HFFc6 (cell line): Measurements from ENCODE around the gene KMT5C. TPM values are rescaled to one million over a fixed set of nuclear protein-coding genes. Genes with fewer than 3 reads are reported as not detected.

Experiments
- DNase-seq: peaks from one replicate; pipeline ENCODE4 v3.0.0-alpha.2; 2018
- H3K27ac Mint-ChIP-seq: 2 replicates; pipeline ENCODE4 v1.8.0; 2020; ENCODE audit warnings: mild to moderate bottlenecking, mixed read lengths
- H3K27me3 Mint-ChIP-seq: 2 replicates; pipeline ENCODE4 v1.8.0; 2021; ENCODE audit warnings: mild to moderate bottlenecking, moderate library complexity, mixed read lengths; ENCODE audit not compliant: insufficient read depth
- H3K36me3 Mint-ChIP-seq: 2 replicates; pipeline ENCODE4 v1.8.0; 2021; ENCODE audit warnings: low read depth, mixed read lengths
- H3K4me1 Mint-ChIP-seq: 2 replicates; pipeline ENCODE4 v1.8.0; 2020; ENCODE audit warnings: low read depth, mixed read lengths
- H3K4me3 Mint-ChIP-seq: 2 replicates; pipeline ENCODE4 v1.8.0; 2020; ENCODE audit warnings: mild to moderate bottlenecking, moderate library complexity, mixed read lengths
- H3K9me3 Mint-ChIP-seq: 2 replicates; pipeline ENCODE4 v1.8.0; 2020; ENCODE audit warnings: mild to moderate bottlenecking, mixed read lengths
- total RNA-seq, 6 experiments: library from RNA; stranded (reverse); fragmentation: NEBNext Ultra II Directional; extraction: Animal tissue kit (Norgen Biotek cat#: 25700); gene quantifications; 2 replicates in 1 of 6; 3 replicates in 5 of 6; pipeline ENCODE4 v1.2.3, GENCODE V29; 2021
- TF ChIP-seq, protein P1 (sequence below): fragments of 200-600 bp; sonication (generic); IDR thresholded peaks from 2 replicates; pipeline ENCODE4 v1.5.0; 2021; ENCODE audit warnings: antibody characterized with exemption, mild to moderate bottlenecking

The KMT5C gene
- total RNA-seq, 6 experiments from 2014 or later, result 3.8 to 6.2 (median 4.4) TPM

DNA sequence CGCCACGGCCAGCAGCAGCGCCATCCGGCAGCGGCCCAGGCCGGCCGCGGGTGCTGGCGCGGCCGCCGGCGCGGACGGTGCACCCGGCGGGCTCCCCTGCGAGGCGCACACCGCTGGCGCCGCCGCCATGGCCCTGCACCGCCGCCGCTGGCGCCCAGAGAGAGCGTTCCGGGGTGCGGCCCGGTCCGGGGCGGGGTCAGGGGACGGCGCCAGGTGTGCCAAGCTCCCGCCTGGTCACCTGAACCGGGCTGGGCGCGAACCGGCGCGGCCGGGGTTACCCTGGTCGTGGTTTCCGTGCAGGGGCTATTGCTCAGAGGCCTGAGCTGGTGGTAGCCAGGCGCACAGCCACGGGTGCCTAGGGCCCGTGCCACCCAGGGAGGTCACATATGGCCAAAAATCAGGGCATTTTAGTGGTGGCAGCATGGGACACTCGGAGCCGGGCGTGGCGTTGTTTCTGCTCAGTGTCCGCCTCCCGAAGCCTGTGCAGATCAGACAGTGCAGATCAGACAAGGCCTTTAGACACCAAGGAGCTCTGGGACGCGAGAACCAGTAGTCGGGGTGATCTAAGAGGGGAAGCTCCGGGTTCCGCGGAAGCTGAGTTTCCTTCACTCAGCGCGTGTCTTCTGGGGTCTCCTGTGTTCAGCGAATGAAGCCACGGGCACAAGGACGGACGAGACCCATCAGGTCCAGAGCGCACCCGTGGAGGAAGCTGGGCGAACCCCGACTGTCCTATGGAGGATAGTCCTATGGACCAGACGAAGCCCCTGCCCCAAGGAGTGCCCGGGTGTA, 44.6 kb downstream of the KMT5C start, which contains the start of gene TMEM238:
Gene TMEM238 (minus strand): TSS at position 162 of the 789 bp plus-strand sequence. CDS start 33 bp downstream, at position 129.
- peak within 1 kb of the TSS; percentile 95 for H3K27ac Mint-ChIP-seq
- H3K27me3 Mint-ChIP-seq, result peaks cover 8% of the 10 kb centered on the region

DNA sequence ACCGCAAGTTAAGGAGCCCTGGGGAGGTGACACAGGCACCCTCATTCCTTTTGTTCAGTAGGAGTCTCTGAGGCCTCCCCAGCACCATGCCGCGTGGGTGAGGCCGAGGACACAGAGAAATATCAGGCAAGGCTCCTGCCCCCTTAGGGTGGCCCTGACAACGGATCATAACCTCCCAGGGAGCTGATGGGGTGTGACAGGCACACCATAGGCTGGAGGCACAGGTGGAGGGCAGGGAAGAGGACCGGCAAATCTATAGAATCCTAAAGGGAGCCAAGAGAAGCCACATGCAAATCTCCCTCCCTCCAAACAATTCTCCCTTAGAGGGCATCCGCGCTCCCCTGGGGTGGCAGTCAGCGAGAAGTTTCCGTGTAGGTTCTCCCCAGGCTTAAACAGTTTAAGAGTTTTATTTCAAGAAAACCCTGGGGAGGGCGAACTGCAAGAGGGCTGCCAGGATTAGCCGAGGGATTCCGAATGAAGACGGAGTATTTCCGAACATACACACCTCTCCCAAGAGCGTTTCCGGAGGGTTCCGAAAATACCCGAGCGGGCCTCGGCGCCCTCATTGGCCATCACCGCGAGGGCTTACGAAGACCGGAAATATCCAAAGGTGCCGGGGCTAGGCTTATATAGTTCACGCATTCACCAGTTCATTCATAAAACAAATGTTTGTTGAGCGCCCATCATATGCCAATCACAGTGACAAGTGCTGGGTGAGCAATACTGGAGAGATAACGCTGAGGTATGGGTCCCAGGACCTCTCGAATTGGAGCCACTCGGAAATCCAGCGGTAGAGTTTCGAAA, 45.4 kb downstream of the KMT5C start:
- H3K27me3 Mint-ChIP-seq, result peaks cover 8% of the 10 kb centered on the region
- peaks cover 7% of the 10 kb centered on the region for H3K9me3 Mint-ChIP-seq
- TF ChIP-seq, protein P1, sequence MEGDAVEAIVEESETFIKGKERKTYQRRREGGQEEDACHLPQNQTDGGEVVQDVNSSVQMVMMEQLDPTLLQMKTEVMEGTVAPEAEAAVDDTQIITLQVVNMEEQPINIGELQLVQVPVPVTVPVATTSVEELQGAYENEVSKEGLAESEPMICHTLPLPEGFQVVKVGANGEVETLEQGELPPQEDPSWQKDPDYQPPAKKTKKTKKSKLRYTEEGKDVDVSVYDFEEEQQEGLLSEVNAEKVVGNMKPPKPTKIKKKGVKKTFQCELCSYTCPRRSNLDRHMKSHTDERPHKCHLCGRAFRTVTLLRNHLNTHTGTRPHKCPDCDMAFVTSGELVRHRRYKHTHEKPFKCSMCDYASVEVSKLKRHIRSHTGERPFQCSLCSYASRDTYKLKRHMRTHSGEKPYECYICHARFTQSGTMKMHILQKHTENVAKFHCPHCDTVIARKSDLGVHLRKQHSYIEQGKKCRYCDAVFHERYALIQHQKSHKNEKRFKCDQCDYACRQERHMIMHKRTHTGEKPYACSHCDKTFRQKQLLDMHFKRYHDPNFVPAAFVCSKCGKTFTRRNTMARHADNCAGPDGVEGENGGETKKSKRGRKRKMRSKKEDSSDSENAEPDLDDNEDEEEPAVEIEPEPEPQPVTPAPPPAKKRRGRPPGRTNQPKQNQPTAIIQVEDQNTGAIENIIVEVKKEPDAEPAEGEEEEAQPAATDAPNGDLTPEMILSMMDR, result no peak
- peak overlapping the region; percentile 99 for H3K4me3 Mint-ChIP-seq
- peaks cover 32% of the 10 kb centered on the region for H3K4me1 Mint-ChIP-seq
- peaks cover 35% of the 10 kb centered on the region for H3K36me3 Mint-ChIP-seq
- DNase-seq, result peak; percentile 93
- H3K27ac Mint-ChIP-seq, result peak overlapping the region; percentile 95

More for the DNA sequence above, 44.6 kb downstream of the KMT5C start, which contains the start of gene TMEM238:
- peak within 1 kb of the TSS; percentile 99 for H3K4me3 Mint-ChIP-seq
- peaks cover 25% of the 10 kb centered on the region for H3K4me1 Mint-ChIP-seq
- TF ChIP-seq, protein P1, result no peak; the same call in 1 of the 2 replicates
- H3K9me3 Mint-ChIP-seq, result peaks cover 7% of the 10 kb centered on the region
- DNase-seq, result no peak
- peaks cover 29% of the 10 kb centered on the region for H3K36me3 Mint-ChIP-seq

DNA sequence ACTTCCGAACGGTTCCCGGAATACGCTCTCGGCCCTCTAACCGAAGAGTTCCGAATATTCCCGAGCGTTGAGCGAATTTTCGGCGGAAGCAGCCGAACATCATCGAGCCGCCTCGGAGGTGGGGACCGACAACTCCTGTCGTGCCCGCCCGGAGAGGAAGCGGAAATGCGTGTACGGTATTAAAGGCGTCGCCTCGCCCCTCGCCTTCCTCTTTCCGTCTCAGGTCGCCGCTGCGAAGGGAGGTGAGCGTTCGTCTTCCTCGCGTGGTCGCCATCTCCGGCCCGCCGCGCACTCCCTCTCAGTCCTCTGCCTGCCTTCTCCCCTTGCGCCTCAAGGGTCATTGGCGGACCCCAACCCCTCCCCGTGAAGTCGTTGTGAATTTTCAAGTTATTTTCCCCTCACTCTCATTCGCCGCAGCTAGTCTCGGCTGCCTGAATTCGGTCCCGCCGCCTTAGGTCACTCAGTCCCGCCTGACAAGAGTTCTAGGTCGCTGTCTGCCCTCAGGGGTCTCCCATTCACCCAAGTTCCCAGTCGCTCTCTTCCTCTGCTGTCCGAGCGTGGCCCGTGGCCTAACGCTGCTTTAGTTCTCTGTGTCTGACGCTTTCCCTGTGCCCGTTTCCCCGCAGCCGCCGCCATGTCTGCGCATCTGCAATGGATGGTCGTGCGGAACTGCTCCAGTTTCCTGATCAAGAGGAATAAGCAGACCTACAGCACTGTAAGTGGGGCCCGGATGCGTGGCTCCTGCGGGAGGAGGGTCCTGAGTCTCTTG, 46.2 kb downstream of the KMT5C start, which contains the start of gene RPL28:
Gene RPL28 (plus strand): TSS at position 209 of the 769 bp plus-strand sequence. CDS start 426 bp downstream, at position 635.
- H3K27ac Mint-ChIP-seq, result peak within 1 kb of the TSS; percentile 95
- peaks cover 12% of the 10 kb centered on the region for H3K27me3 Mint-ChIP-seq
- H3K4me3 Mint-ChIP-seq, result peak within 1 kb of the TSS; percentile 99
- H3K4me1 Mint-ChIP-seq, result peaks cover 38% of the 10 kb centered on the region
- peak; percentile 97 for DNase-seq
- TF ChIP-seq, protein P1, result no peak
- H3K9me3 Mint-ChIP-seq, result peaks cover 7% of the 10 kb centered on the region
- peaks cover 41% of the 10 kb centered on the region for H3K36me3 Mint-ChIP-seq

DNA sequence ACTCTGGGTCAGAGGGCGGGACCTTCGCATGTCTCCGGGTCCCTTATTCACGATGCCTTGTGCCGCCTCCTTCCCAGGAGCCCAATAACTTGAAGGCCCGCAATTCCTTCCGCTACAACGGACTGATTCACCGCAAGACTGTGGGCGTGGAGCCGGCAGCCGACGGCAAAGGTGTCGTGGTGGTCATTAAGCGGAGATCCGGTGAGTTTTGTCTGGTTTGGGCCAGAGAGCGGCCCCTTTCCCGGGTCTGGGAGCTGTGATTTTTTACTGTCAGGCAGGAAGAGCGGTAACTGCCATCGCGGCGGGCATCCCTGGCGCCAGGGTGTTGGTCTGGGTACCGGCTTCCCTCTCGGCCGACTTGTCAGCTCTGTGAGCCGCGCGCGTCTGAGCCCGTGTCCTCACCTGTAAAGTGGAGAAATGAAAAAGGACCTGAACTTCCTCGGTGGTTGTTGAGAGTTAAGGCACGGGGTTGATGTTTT, 46.9 kb downstream of the KMT5C start:
- Mint-ChIP-seq H3K36me3 (peaks cover 47% of the 10 kb centered on the region), H3K9me3 (peaks cover 7% of the 10 kb centered on the region), H3K4me3 (peak overlapping the region; percentile 99), H3K4me1 (peaks cover 42% of the 10 kb centered on the region), H3K27ac (peak overlapping the region; percentile 95), H3K27me3 (peaks cover 12% of the 10 kb centered on the region)
- DNase-seq, result no peak
- TF ChIP-seq, protein P1, result no peak
